ENCODE measurements around the gene NSF.

GRCh38 chr17:46785696-46786095 is 195.2 kb downstream of the NSF start:
- no peak for TF ChIP-seq POLR2A (IDR thresholded peaks at IDR 0.05)
- TF ChIP-seq, protein P1, sequence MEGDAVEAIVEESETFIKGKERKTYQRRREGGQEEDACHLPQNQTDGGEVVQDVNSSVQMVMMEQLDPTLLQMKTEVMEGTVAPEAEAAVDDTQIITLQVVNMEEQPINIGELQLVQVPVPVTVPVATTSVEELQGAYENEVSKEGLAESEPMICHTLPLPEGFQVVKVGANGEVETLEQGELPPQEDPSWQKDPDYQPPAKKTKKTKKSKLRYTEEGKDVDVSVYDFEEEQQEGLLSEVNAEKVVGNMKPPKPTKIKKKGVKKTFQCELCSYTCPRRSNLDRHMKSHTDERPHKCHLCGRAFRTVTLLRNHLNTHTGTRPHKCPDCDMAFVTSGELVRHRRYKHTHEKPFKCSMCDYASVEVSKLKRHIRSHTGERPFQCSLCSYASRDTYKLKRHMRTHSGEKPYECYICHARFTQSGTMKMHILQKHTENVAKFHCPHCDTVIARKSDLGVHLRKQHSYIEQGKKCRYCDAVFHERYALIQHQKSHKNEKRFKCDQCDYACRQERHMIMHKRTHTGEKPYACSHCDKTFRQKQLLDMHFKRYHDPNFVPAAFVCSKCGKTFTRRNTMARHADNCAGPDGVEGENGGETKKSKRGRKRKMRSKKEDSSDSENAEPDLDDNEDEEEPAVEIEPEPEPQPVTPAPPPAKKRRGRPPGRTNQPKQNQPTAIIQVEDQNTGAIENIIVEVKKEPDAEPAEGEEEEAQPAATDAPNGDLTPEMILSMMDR (IDR thresholded peaks at IDR 0.05) = no peak

Data from testis (tissue), 2 donors.